ENCODE results near the gene PHF2. TPM values are rescaled to one million over a fixed set of nuclear protein-coding genes. Genes with fewer than 3 reads are reported as not detected.

The PHF2 gene
- polyA plus RNA-seq, 12 donors, result 29.8 to 41.0 (median 36.1) TPM; not detected in 1

GRCh38 chr9:93651521-93651950 lies 75.2 kb downstream of the PHF2 start:
- DNase-seq, result no peak

GRCh38 chr9:93652604-93653592 lies 76.5 kb downstream of the PHF2 start:
- no peak for DNase-seq

GRCh38 chr9:93653760-93654159 lies 77.4 kb downstream of the PHF2 start:
- no peak for DNase-seq

- no peak for DNase-seq
These were observed 78.1 kb downstream of the PHF2 start for GRCh38 chr9:93654351-93654961.

- DNase-seq, result no peak
These were observed 79.4 kb downstream of the PHF2 start for GRCh38 chr9:93655621-93656425.

GRCh38 chr9:93656426-93657239 lies 80.2 kb downstream of the PHF2 start:
- no peak for DNase-seq

- no peak for DNase-seq
These were observed 81.1 kb downstream of the PHF2 start for GRCh38 chr9:93657331-93658111.

GRCh38 chr9:93658184-93658925 lies 82.0 kb downstream of the PHF2 start:
- DNase-seq, result no peak

- DNase-seq, result no peak
These were observed 82.9 kb downstream of the PHF2 start for GRCh38 chr9:93659044-93659836.

- DNase-seq, result no peak
These were observed 83.4 kb downstream of the PHF2 start for GRCh38 chr9:93659837-93660177.

- no peak for DNase-seq
These were observed 84.1 kb downstream of the PHF2 start for GRCh38 chr9:93660352-93661046.

- no peak for DNase-seq
These were observed 85.2 kb downstream of the PHF2 start for GRCh38 chr9:93661591-93661990.

GRCh38 chr9:93662016-93662638 lies 85.7 kb downstream of the PHF2 start:
- no peak for DNase-seq

- DNase-seq, result no peak
These were observed 86.7 kb downstream of the PHF2 start for GRCh38 chr9:93662952-93663572.

GRCh38 chr9:93663877-93664548 lies 87.6 kb downstream of the PHF2 start:
- no peak for DNase-seq

GRCh38 chr9:93664549-93665120 lies 88.3 kb downstream of the PHF2 start:
- no peak for DNase-seq

Measured in muscle of arm (tissue), 12 donors.